ENCODE data around the gene GRK3. TPM values are rescaled to one million over a fixed set of nuclear protein-coding genes. Genes with fewer than 3 reads are reported as not detected.

Gene GRK3
- polyA plus RNA-seq, 4 donors, result 0.22 to 6.0 (median 2.0) TPM

- FAIRE-seq (no peak), DNase-seq (no peak)
- Histone ChIP-seq H3K27ac (ENCODE audit: low read depth in 1 of 3, low read length in 2 of 3) (no peak overlapping the region), H3K27me3 (ENCODE audit: control insufficient read depth in 3 of 3, insufficient read depth in 3 of 3, low read length in 3 of 3) (no peaks in the 10 kb centered on the region), H3K4me3 (ENCODE audit: low read depth in 1 of 3, low read length in 3 of 3) (no peak overlapping the region), H3K9me3 (ENCODE audit: control insufficient read depth in 2 of 2, insufficient read depth in 1 of 2, low read depth in 1 of 2, low read length in 1 of 2) (no peaks in the 10 kb centered on the region), H3K4me1 (ENCODE audit: control insufficient read depth in 3 of 3, insufficient read depth in 2 of 3, low read depth in 1 of 3, low read length in 2 of 3) (no peaks in the 10 kb centered on the region), H3K36me3 (ENCODE audit: control insufficient read depth in 3 of 3, insufficient read depth in 2 of 3, low read depth in 1 of 3, low read length in 3 of 3) (no peaks in the 10 kb centered on the region)
Observed at GRCh38 chr22:25656724-25657123, 92.2 kb downstream of the GRK3 start.

GRCh38 chr22:25658633-25659032 is 94.2 kb downstream of the GRK3 start:
- FAIRE-seq, result no peak
- Histone ChIP-seq H3K4me1 (ENCODE audit: control insufficient read depth in 3 of 3, insufficient read depth in 2 of 3, low read depth in 1 of 3, low read length in 2 of 3) (no peaks in the 10 kb centered on the region), H3K27me3 (ENCODE audit: control insufficient read depth in 3 of 3, insufficient read depth in 3 of 3, low read length in 3 of 3) (no peaks in the 10 kb centered on the region), H3K36me3 (ENCODE audit: control insufficient read depth in 3 of 3, insufficient read depth in 2 of 3, low read depth in 1 of 3, low read length in 3 of 3) (no peaks in the 10 kb centered on the region), H3K9me3 (ENCODE audit: control insufficient read depth in 2 of 2, insufficient read depth in 1 of 2, low read depth in 1 of 2, low read length in 1 of 2) (no peaks in the 10 kb centered on the region), H3K27ac (ENCODE audit: low read depth in 1 of 3, low read length in 2 of 3) (no peak overlapping the region), H3K4me3 (ENCODE audit: low read depth in 1 of 3, low read length in 3 of 3) (no peak overlapping the region)
- DNase-seq, result no peak
- WGBS, 3 donors, result 69 to 84% (median 71%) methylated on average over 4 of the region's 4 CpGs

- Histone ChIP-seq H3K27ac (ENCODE audit: low read depth in 1 of 3, low read length in 2 of 3) (no peak overlapping the region), H3K4me3 (ENCODE audit: low read depth in 1 of 3, low read length in 3 of 3) (no peak overlapping the region), H3K9me3 (ENCODE audit: control insufficient read depth in 2 of 2, insufficient read depth in 1 of 2, low read depth in 1 of 2, low read length in 1 of 2) (no peaks in the 10 kb centered on the region), H3K36me3 (ENCODE audit: control insufficient read depth in 3 of 3, insufficient read depth in 2 of 3, low read depth in 1 of 3, low read length in 3 of 3) (no peaks in the 10 kb centered on the region), H3K27me3 (ENCODE audit: control insufficient read depth in 3 of 3, insufficient read depth in 3 of 3, low read length in 3 of 3) (no peaks in the 10 kb centered on the region), H3K4me1 (ENCODE audit: control insufficient read depth in 3 of 3, insufficient read depth in 2 of 3, low read depth in 1 of 3, low read length in 2 of 3) (no peaks in the 10 kb centered on the region)
- FAIRE-seq, result no peak
- DNase-seq, result no peak
- WGBS, 3 donors, result 77 to 82% (median 78%) methylated on average over 2 of the region's 2 CpGs
Observed at GRCh38 chr22:25659413-25659812, 94.9 kb downstream of the GRK3 start.

- H3K27me3 ChIP-seq (ENCODE audit: control insufficient read depth in 3 of 3, insufficient read depth in 3 of 3, low read length in 3 of 3), result no peaks in the 10 kb centered on the region
- no peaks in the 10 kb centered on the region for H3K9me3 ChIP-seq (ENCODE audit: control insufficient read depth in 2 of 2, insufficient read depth in 1 of 2, low read depth in 1 of 2, low read length in 1 of 2)
- DNase-seq, result peak; percentile 23 to 32
- H3K4me3 ChIP-seq (ENCODE audit: low read depth in 1 of 3, low read length in 3 of 3), result no peak overlapping the region
- no peak for FAIRE-seq
- no peaks in the 10 kb centered on the region for H3K36me3 ChIP-seq (ENCODE audit: control insufficient read depth in 3 of 3, insufficient read depth in 2 of 3, low read depth in 1 of 3, low read length in 3 of 3)
- no peaks in the 10 kb centered on the region for H3K4me1 ChIP-seq (ENCODE audit: control insufficient read depth in 3 of 3, insufficient read depth in 2 of 3, low read depth in 1 of 3, low read length in 2 of 3)
- no peak overlapping the region for H3K27ac ChIP-seq (ENCODE audit: low read depth in 1 of 3, low read length in 2 of 3)
- 20 to 65% (median 35%) methylated on average over 3 of the region's 3 CpGs for WGBS, 3 donors
Observed at GRCh38 chr22:25660336-25660735, 95.9 kb downstream of the GRK3 start.

- H3K27ac ChIP-seq (ENCODE audit: low read depth in 1 of 3, low read length in 2 of 3), result no peak overlapping the region
- no peaks in the 10 kb centered on the region for H3K9me3 ChIP-seq (ENCODE audit: control insufficient read depth in 2 of 2, insufficient read depth in 1 of 2, low read depth in 1 of 2, low read length in 1 of 2)
- FAIRE-seq (no peak), DNase-seq (peak in 1 of 2 donors; percentile 11)
- no peaks in the 10 kb centered on the region for H3K27me3 ChIP-seq (ENCODE audit: control insufficient read depth in 3 of 3, insufficient read depth in 3 of 3, low read length in 3 of 3)
- H3K36me3 ChIP-seq (ENCODE audit: control insufficient read depth in 3 of 3, insufficient read depth in 2 of 3, low read depth in 1 of 3, low read length in 3 of 3), result no peaks in the 10 kb centered on the region
- peaks cover 0 to 4% (median 0%) of the 10 kb centered on the region in 3 donors for H3K4me1 ChIP-seq (ENCODE audit: control insufficient read depth in 3 of 3, insufficient read depth in 2 of 3, low read depth in 1 of 3, low read length in 2 of 3)
- 10 to 34% (median 25%) methylated on average over 2 of the region's 2 CpGs for WGBS, 3 donors
- no peak overlapping the region for H3K4me3 ChIP-seq (ENCODE audit: low read depth in 1 of 3, low read length in 3 of 3)
Observed at GRCh38 chr22:25661073-25661472, 96.6 kb downstream of the GRK3 start.

GRCh38 chr22:25663654-25664053 is 99.2 kb downstream of the GRK3 start:
- Histone ChIP-seq H3K9me3 (ENCODE audit: control insufficient read depth in 2 of 2, insufficient read depth in 1 of 2, low read depth in 1 of 2, low read length in 1 of 2) (no peaks in the 10 kb centered on the region), H3K36me3 (ENCODE audit: control insufficient read depth in 3 of 3, insufficient read depth in 2 of 3, low read depth in 1 of 3, low read length in 3 of 3) (no peaks in the 10 kb centered on the region), H3K27ac (ENCODE audit: low read depth in 1 of 3, low read length in 2 of 3) (no peak overlapping the region), H3K4me1 (ENCODE audit: control insufficient read depth in 3 of 3, insufficient read depth in 2 of 3, low read depth in 1 of 3, low read length in 2 of 3) (peaks cover 0 to 11% (median 10%) of the 10 kb centered on the region in 3 donors), H3K4me3 (ENCODE audit: low read depth in 1 of 3, low read length in 3 of 3) (no peak overlapping the region), H3K27me3 (ENCODE audit: control insufficient read depth in 3 of 3, insufficient read depth in 3 of 3, low read length in 3 of 3) (peaks cover 0 to 1% (median 0%) of the 10 kb centered on the region in 3 donors)
- 65 to 82% (median 73%) methylated on average over 4 of the region's 4 CpGs for WGBS, 3 donors
- no peak for DNase-seq
- no peak for FAIRE-seq

- DNase-seq, result peak; percentile 63 to 84
- H3K27me3 ChIP-seq (ENCODE audit: control insufficient read depth in 3 of 3, insufficient read depth in 3 of 3, low read length in 3 of 3), result peaks cover 0 to 1% (median 0%) of the 10 kb centered on the region in 3 donors
- 4 to 25% (median 18%) methylated on average over 8 of the region's 8 CpGs for WGBS, 3 donors
- H3K27ac ChIP-seq (ENCODE audit: low read depth in 1 of 3, low read length in 2 of 3), result no peak overlapping the region
- H3K4me3 ChIP-seq (ENCODE audit: low read depth in 1 of 3, low read length in 3 of 3), result no peak overlapping the region
- no peaks in the 10 kb centered on the region for H3K36me3 ChIP-seq (ENCODE audit: control insufficient read depth in 3 of 3, insufficient read depth in 2 of 3, low read depth in 1 of 3, low read length in 3 of 3)
- FAIRE-seq, result no peak
- H3K9me3 ChIP-seq (ENCODE audit: control insufficient read depth in 2 of 2, insufficient read depth in 1 of 2, low read depth in 1 of 2, low read length in 1 of 2), result no peaks in the 10 kb centered on the region
- peaks cover 0 to 11% (median 10%) of the 10 kb centered on the region in 3 donors for H3K4me1 ChIP-seq (ENCODE audit: control insufficient read depth in 3 of 3, insufficient read depth in 2 of 3, low read depth in 1 of 3, low read length in 2 of 3)
Observed at GRCh38 chr22:25666308-25666707, 101.8 kb downstream of the GRK3 start.

- WGBS, 3 donors, result 17 to 36% (median 21%) methylated on average over 2 of the region's 2 CpGs
- Histone ChIP-seq H3K4me1 (ENCODE audit: control insufficient read depth in 3 of 3, insufficient read depth in 2 of 3, low read depth in 1 of 3, low read length in 2 of 3) (peaks cover 0 to 11% (median 10%) of the 10 kb centered on the region in 3 donors), H3K36me3 (ENCODE audit: control insufficient read depth in 3 of 3, insufficient read depth in 2 of 3, low read depth in 1 of 3, low read length in 3 of 3) (no peaks in the 10 kb centered on the region), H3K27me3 (ENCODE audit: control insufficient read depth in 3 of 3, insufficient read depth in 3 of 3, low read length in 3 of 3) (peaks cover 0 to 1% (median 0%) of the 10 kb centered on the region in 3 donors), H3K9me3 (ENCODE audit: control insufficient read depth in 2 of 2, insufficient read depth in 1 of 2, low read depth in 1 of 2, low read length in 1 of 2) (no peaks in the 10 kb centered on the region), H3K4me3 (ENCODE audit: low read depth in 1 of 3, low read length in 3 of 3) (no peak overlapping the region), H3K27ac (ENCODE audit: low read depth in 1 of 3, low read length in 2 of 3) (no peak overlapping the region)
- FAIRE-seq (no peak), DNase-seq (peak in 1 of 2 donors; percentile 21)
Observed at GRCh38 chr22:25668437-25668836, 104.0 kb downstream of the GRK3 start.

Measured in small intestine (tissue), 7 donors.